Melanocyte of skin (primary cell): ENCODE results near the gene ZNF570. TPM values are rescaled to one million over a fixed set of nuclear protein-coding genes. Genes with fewer than 3 reads are reported as not detected.

Experiments used
- total RNA-seq, 2 donors: library from RNA; depleted of rRNA; stranded (reverse); fragments of >200 nt; gene quantifications; 2 replicates each; pipeline ENCODE4 v1.2.3, GENCODE V29; 2012

The ZNF570 gene
- 1 to 10 TPM; 5.7 to 6.9 TPM for total RNA-seq

GRCh38 chr19:37468961-37469777 lies at the start of gene ZNF570:
TSS of gene ZNF570 (plus strand) at chr19:37469356. CDS start at chr19:37470355, 999 bp downstream.

GRCh38 chr19:37466798-37467607 lies 2.2 kb upstream of the ZNF570 start, which contains the start of gene ZNF569:
TSS of gene ZNF569 (minus strand) at chr19:37467444. CDS start at chr19:37444921, 22,523 bp downstream.

DNA sequence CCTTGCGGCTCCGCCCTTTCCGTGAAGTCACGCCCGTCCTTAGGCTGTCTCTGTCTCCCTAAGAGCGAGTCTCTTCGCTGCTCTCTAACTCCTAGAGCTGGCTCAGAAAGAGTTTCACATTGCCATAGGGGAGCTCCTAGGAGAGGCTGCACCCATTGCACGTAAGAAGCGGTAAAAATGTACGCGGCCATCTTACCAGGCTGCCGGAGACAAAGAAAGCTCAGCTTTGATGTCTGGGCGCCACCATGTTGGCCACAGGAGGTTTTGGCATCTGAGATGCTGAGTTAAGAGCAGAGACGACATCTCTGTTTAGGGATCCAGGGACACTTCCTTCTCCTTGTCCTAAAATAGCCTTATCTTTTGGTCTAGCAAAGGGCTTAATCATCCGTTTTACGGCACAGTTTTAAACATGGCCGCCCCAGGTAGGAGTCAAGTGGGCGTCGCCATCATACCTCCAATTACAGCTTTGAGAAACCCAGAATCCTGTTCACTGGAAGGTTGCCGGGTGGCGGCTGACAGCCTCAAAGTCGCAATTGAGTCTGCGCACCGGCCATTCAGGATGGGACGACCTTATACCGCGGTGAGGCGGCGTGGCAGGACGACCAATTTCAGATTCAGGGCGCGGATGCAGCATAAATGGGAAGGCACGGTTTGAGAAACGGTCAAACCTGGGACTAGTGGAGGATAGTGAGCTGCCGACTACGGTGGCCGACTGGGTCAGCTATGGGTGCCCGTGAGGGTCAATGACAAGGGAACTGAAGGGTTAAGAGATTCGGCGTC lies 37.4 kb downstream of the ZNF570 start, which contains the start of gene ZNF793:
ZNF793 (plus strand) TSS at position 553 of the 780 bp plus-strand sequence. CDS start 16,501 bp downstream, outside the sequence.

Other genes starting within 250 kb of the ZNF570 start
- gene ZNF527, start 98.3 kb upstream of the ZNF570 start, total RNA-seq = 1 to 10 TPM; 2.8 to 3.0 TPM
- gene ZNF569, start 1.9 kb upstream of the ZNF570 start, total RNA-seq = 1 to 10 TPM; 3.1 to 4.0 TPM
- gene ZNF793, start 37.6 kb downstream of the ZNF570 start, total RNA-seq = 1 to 10 TPM in 1 of 2 donors, under 1 TPM in 1; under 0.01 to 1.4 TPM
- gene ZNF571, start 125.4 kb downstream of the ZNF570 start, total RNA-seq = 1 to 10 TPM; 2.3 to 2.4 TPM
- under 1 TPM; 0.33 to 0.69 TPM for gene ZNF540, start 125.5 kb downstream of the ZNF570 start, total RNA-seq
- gene ZFP30, start 186.1 kb downstream of the ZNF570 start, total RNA-seq = 10 to 100 TPM; 12.0 to 13.8 TPM